A673 (cell line): Measurements from ENCODE around the gene HARBI1.

Experiments
- CTCF ChIP-seq: fragments of 300-800, 200-600 bp; sonication (generic); conservative IDR thresholded peaks from 2 replicates; pipeline ENCODE4 v1.5.1; 2017; ENCODE audit warnings: low read depth, mild to moderate bottlenecking, antibody characterized with exemption, low read length, moderate library complexity, mixed read lengths
- EZH2 ChIP-seq: fragments of 200-600 bp; sonication (generic); IDR thresholded peaks from 2 replicates; pipeline ENCODE4 v1.6.1; 2017; ENCODE audit warnings: borderline replicate concordance, low read depth, mild to moderate bottlenecking, mixed read lengths, antibody characterized with exemption, low read length; ENCODE audit not compliant: poor library complexity, severe bottlenecking

- TF ChIP-seq CTCF (no peak), EZH2 (no peak)
Observed at GRCh38 chr11:46603704-46604308, 13.2 kb downstream of the HARBI1 start.
